EH (cell line): ENCODE results near the gene SEMA5B.

Source experiments
- DNase-seq: peaks from one replicate; pipeline ENCODE4 v3.0.0-alpha.2; 2015; ENCODE audit warnings: low read depth

SEMA5B gene

GRCh38 chr3:123024056-123024455 lies 3.5 kb downstream of the SEMA5B start:
- DNase-seq = no peak

- DNase-seq = no peak
These were observed 5.5 kb downstream of the SEMA5B start for GRCh38 chr3:123021996-123022510.

- no peak for DNase-seq
These were observed 6.2 kb downstream of the SEMA5B start for GRCh38 chr3:123021388-123021787.

- no peak for DNase-seq
These were observed 6.9 kb downstream of the SEMA5B start for GRCh38 chr3:123020709-123021108.

GRCh38 chr3:123019591-123019990 lies 8.0 kb downstream of the SEMA5B start:
- no peak for DNase-seq

GRCh38 chr3:123019161-123019560 lies 8.4 kb downstream of the SEMA5B start:
- DNase-seq = no peak

- DNase-seq = no peak
These were observed 8.9 kb downstream of the SEMA5B start for GRCh38 chr3:123018683-123019082.

- no peak for DNase-seq
These were observed 12.0 kb downstream of the SEMA5B start for GRCh38 chr3:123015596-123015995.

GRCh38 chr3:123013876-123014275 lies 13.7 kb downstream of the SEMA5B start:
- no peak for DNase-seq

GRCh38 chr3:123012652-123013051 lies 14.9 kb downstream of the SEMA5B start:
- no peak for DNase-seq

GRCh38 chr3:123011447-123011846 lies 16.1 kb downstream of the SEMA5B start:
- DNase-seq = no peak

GRCh38 chr3:123008840-123009239 lies 18.7 kb downstream of the SEMA5B start:
- no peak for DNase-seq

- DNase-seq = no peak
These were observed 21.0 kb downstream of the SEMA5B start for GRCh38 chr3:123006609-123007008.

- no peak for DNase-seq
These were observed 22.3 kb downstream of the SEMA5B start for GRCh38 chr3:123005291-123005690.

- DNase-seq = no peak
These were observed 23.2 kb downstream of the SEMA5B start for GRCh38 chr3:123004201-123004918.

GRCh38 chr3:123002749-123003497 lies 24.6 kb downstream of the SEMA5B start:
- no peak for DNase-seq

GRCh38 chr3:123002100-123002748 lies 25.3 kb downstream of the SEMA5B start:
- DNase-seq = no peak

GRCh38 chr3:122998856-122999255 lies 28.7 kb downstream of the SEMA5B start:
- no peak for DNase-seq

- no peak for DNase-seq
These were observed 29.4 kb downstream of the SEMA5B start for GRCh38 chr3:122998206-122998605.

GRCh38 chr3:122996038-122996580 lies 31.5 kb downstream of the SEMA5B start:
- DNase-seq = no peak

- no peak for DNase-seq
These were observed 32.6 kb downstream of the SEMA5B start for GRCh38 chr3:122994954-122995353.

- DNase-seq = no peak
These were observed 34.2 kb downstream of the SEMA5B start for GRCh38 chr3:122993124-122993978.
